Pancreas (tissue), 10 donors: ENCODE data around the gene ABCC1. TPM values are rescaled to one million over a fixed set of nuclear protein-coding genes. Genes with fewer than 3 reads are reported as not detected.

ENCODE experiments used
- ATAC-seq, 4 donors: fragments of 200-7000 bp; cut with Tn5 transposase; one replicate each; pipeline versions ENCODE4 v1.8.0 to v1.9.1; 2020; ENCODE audit warnings: mild to moderate bottlenecking in 4 of 4, moderate library complexity in 4 of 4
- DNase-seq, 6 donors: peaks; one replicate each; pipeline ENCODE4 v3.0.0-alpha.2; 2020
- FAIRE-seq: peaks from 2 replicates; lab custom pipeline; 2012; peaks lifted over from hg19 to GRCh38; lab: Jason Lieb, UNC
- H3K27ac ChIP-seq, 4 donors: fragments of 200-600 bp; sonication (generic); 1 replicate in 3 of 4; 2 replicates in 1 of 4; pipeline versions ENCODE4 v1.5.0 to v1.8.0; 2020
- H3K27me3 ChIP-seq, 4 donors: fragments of 200-600 bp; one replicate each; pipeline ENCODE4 v1.8.0; 2021
- H3K36me3 ChIP-seq, 3 donors: fragments of 200-600 bp; sonication (generic) in 1 of 3; one replicate each; pipeline versions ENCODE4 v1.5.0 to v1.8.0; 2020 to 2021
- H3K4me1 ChIP-seq, 3 donors: fragments of 200-600 bp; one replicate each; pipeline ENCODE4 v1.8.0; 2021
- H3K4me3 ChIP-seq, 4 donors: fragments of 200-600 bp; sonication (generic) in 2 of 4; one replicate each; pipeline versions ENCODE4 v1.5.0 to v1.8.0; 2020 to 2021
- H3K9me3 ChIP-seq, 4 donors: fragments of 200-600 bp; one replicate each; pipeline ENCODE4 v1.8.0; 2021
- CTCF ChIP-seq, 4 donors: fragments of 200-600 bp; sonication (generic) in 3 of 4; IDR thresholded peaks; one replicate each; pipeline versions ENCODE4 v1.5.0 to v1.8.0; 2021; ENCODE audit warnings: antibody characterized with exemption in 4 of 4
- WGBS, 2 donors: extraction: QIAGEN DNeasy Blood & Tissue Kit; methylation state at CpG; one replicate each; pipeline ENCODE4 v1.1.7; 2013; 5-methylcytosine and 5-hydroxymethylcytosine counted together
- intact Hi-C, 3 donors: fragments of 100-400 bp; cut with DNase I; formaldehyde crosslinking; loops; one replicate each; pipeline versions ENCODE4 v1.11.1 to v1.14.2; 2022
- polyA plus RNA-seq, 2 donors: library from polyadenylated mRNA; stranded (reverse); fragments of 200-250 nt; gene quantifications; one replicate each; pipeline ENCODE4 v1.2.3, GENCODE V29; 2013
- total RNA-seq, 6 donors: library from RNA; stranded (reverse); fragmentation: NEBNext Ultra II Directional in 4 of 6; extraction: Animal tissue kit (Norgen Biotek cat#: 25700) in 4 of 6; gene quantifications; one replicate each; pipeline versions ENCODE4 v1.2.1 to v1.2.4, GENCODE V29; 2021 to 2023
- donor health status: healthy with polysubstance abuse.
- donor health status: DM: no; HTN: no; CAD: no; lungs with moderate emphysema.
- donor health status: DM: no; HTN: no; CAD: no.
- donor health status: control.
- donor health status: control.
- donor health status: Bipolar disorder and iron deficiency.
- donor health status: DM: yes; HTN: yes; CAD: no.
- donor health status: DM: no; HTN: no; CAD: no.
- donor health status: DM: no; HTN: no; CAD: no.
- donor health status: DM: yes; HTN: yes; CAD: no.

The ABCC1 gene
- total and polyA plus RNA-seq, 8 donors: 8.5 to 16.8 (median 12.0) TPM

- no peaks in the 10 kb centered on the region for H3K9me3 ChIP-seq
- WGBS, 2 donors: 90 to 91% methylated on average over 5 of the region's 5 CpGs
- FAIRE-seq (no peak), DNase-seq (no peak), ATAC-seq (no peak)
- no peaks in the 10 kb centered on the region for H3K4me1 ChIP-seq
- no peak for TF ChIP-seq CTCF (IDR thresholded peaks at IDR 0.05)
- intact Hi-C loops: no loop called here
- no peak overlapping the region for H3K4me3 ChIP-seq
- H3K36me3 ChIP-seq: peaks cover 0 to 5% (median 0%) of the 10 kb centered on the region in 3 donors
- no peak overlapping the region for H3K27ac ChIP-seq
- H3K27me3 ChIP-seq: no peaks in the 10 kb centered on the region
Measured at GRCh38 chr16:15975172-15975571, 25.8 kb downstream of the ABCC1 start.

GRCh38 chr16:15976225-15976812 lies 26.9 kb downstream of the ABCC1 start:
- no peak overlapping the region for H3K4me3 ChIP-seq

GRCh38 chr16:15976929-15977637 lies 27.7 kb downstream of the ABCC1 start:
- Histone ChIP-seq H3K4me3 (no peak overlapping the region), H3K36me3 (peaks cover 0 to 5% (median 0%) of the 10 kb centered on the region in 3 donors), H3K4me1 (no peaks in the 10 kb centered on the region), H3K9me3 (no peaks in the 10 kb centered on the region), H3K27me3 (no peaks in the 10 kb centered on the region), H3K27ac (peak overlapping the region in 1 of 4 donors; percentile 4)
- no peak for TF ChIP-seq CTCF (IDR thresholded peaks at IDR 0.05)
- DNase-seq (no peak), ATAC-seq (peak in 3 of 4 donors; percentile 32 to 59 (median 39)), FAIRE-seq (no peak)
- intact Hi-C loops: no loop called here
- WGBS, 2 donors: 88 to 93% methylated on average over 7 of the region's 7 CpGs

More at GRCh38 chr16:15976225-15976812, 26.9 kb downstream of the ABCC1 start:
- DNase-seq (no peak), FAIRE-seq (no peak), ATAC-seq (no peak)
- H3K27me3 ChIP-seq: no peaks in the 10 kb centered on the region
- no peaks in the 10 kb centered on the region for H3K4me1 ChIP-seq
- 83 to 84% methylated on average over 5 of the region's 5 CpGs for whole genome bisulfite sequencing, 2 donors
- peak overlapping the region in 1 of 4 donors; percentile 4 for H3K27ac ChIP-seq
- no peaks in the 10 kb centered on the region for H3K9me3 ChIP-seq
- intact Hi-C loops: no loop called here
- no peak for TF ChIP-seq CTCF (IDR thresholded peaks at IDR 0.05)
- peaks cover 0 to 5% (median 0%) of the 10 kb centered on the region in 3 donors for H3K36me3 ChIP-seq

- ATAC-seq: no peak
- H3K36me3 ChIP-seq: peaks cover 0 to 5% (median 0%) of the 10 kb centered on the region in 3 donors
- no peak overlapping the region for H3K27ac ChIP-seq
- H3K4me1 ChIP-seq: no peaks in the 10 kb centered on the region
- no peak overlapping the region for H3K4me3 ChIP-seq
- FAIRE-seq: no peak
- no peaks in the 10 kb centered on the region for H3K9me3 ChIP-seq
- no peaks in the 10 kb centered on the region for H3K27me3 ChIP-seq
- no peak for TF ChIP-seq CTCF (IDR thresholded peaks at IDR 0.05)
- 41 to 44% methylated on average over 3 of the region's 3 CpGs for WGBS, 2 donors
- DNase-seq: no peak
- intact Hi-C loops: no loop called here
Measured at GRCh38 chr16:15979801-15980200, 30.4 kb downstream of the ABCC1 start.

GRCh38 chr16:15980329-15980728 lies 30.9 kb downstream of the ABCC1 start:
- TF ChIP-seq CTCF (IDR thresholded peaks at IDR 0.05): no peak
- Histone ChIP-seq H3K27me3 (no peaks in the 10 kb centered on the region), H3K27ac (no peak overlapping the region), H3K4me3 (no peak overlapping the region), H3K36me3 (peaks cover 0 to 5% (median 0%) of the 10 kb centered on the region in 3 donors), H3K9me3 (no peaks in the 10 kb centered on the region), H3K4me1 (no peaks in the 10 kb centered on the region)
- intact Hi-C loops: no loop called here
- 88 to 94% methylated on average over 3 of the region's 3 CpGs for WGBS, 2 donors
- no peak for ATAC-seq
- DNase-seq: no peak
- FAIRE-seq: no peak
